Thoracic aorta (tissue), 2 donors: ENCODE measurements around the gene SIK2. TPM values are rescaled to one million over a fixed set of nuclear protein-coding genes. Genes with fewer than 3 reads are reported as not detected.

ENCODE experiments used
- ATAC-seq: fragments of 150-250 bp; one replicate; pipeline ENCODE4 v1.8.0; 2017; ENCODE audit warnings: low read depth; ENCODE audit not compliant: insufficient number of reproducible peaks, low FRiP score
- DNase-seq: peaks from one replicate; pipeline ENCODE4 v3.0.0-alpha.2; 2020; ENCODE audit warnings: low spot score
- H3K27ac ChIP-seq, 2 donors: fragments of 200-600 bp; sonication (generic); 1 replicate in 1 of 2; 2 replicates in 1 of 2; pipeline ENCODE4 v1.5.1; 2016; ENCODE audit warnings: mild to moderate bottlenecking in 2 of 2, moderate library complexity in 2 of 2
- H3K27me3 ChIP-seq: fragments of 200-600 bp; sonication (generic); replicated peaks from 2 replicates; pipeline ENCODE4 v1.6.0; 2016; ENCODE audit warnings: mild to moderate bottlenecking; ENCODE audit not compliant: insufficient read depth
- H3K36me3 ChIP-seq: fragments of 200-600 bp; sonication (generic); one replicate; pipeline ENCODE4 v1.5.1; 2016
- H3K4me1 ChIP-seq, 2 donors: fragments of 200-600 bp; sonication (generic); 1 replicate in 1 of 2; 2 replicates in 1 of 2; pipeline versions ENCODE4 v1.5.1 to v1.6.0; 2016; ENCODE audit warnings: low read depth in 2 of 2, mild to moderate bottlenecking in 1 of 2; ENCODE audit not compliant: control insufficient read depth in 1 of 2
- H3K4me3 ChIP-seq: fragments of 200-600 bp; sonication (generic); 2 replicates; pipeline ENCODE4 v1.5.1; 2016; ENCODE audit warnings: mild to moderate bottlenecking
- H3K9me3 ChIP-seq: fragments of 200-600 bp; sonication (generic); 2 replicates; pipeline ENCODE4 v1.5.1; 2016
- total RNA-seq, 2 donors: library from RNA; depleted of rRNA; stranded (reverse); fragments of >200 nt; gene quantifications; one replicate each; pipeline versions ENCODE4 v1.1.0 to v1.2.3, GENCODE V29; 2016
- TF ChIP-seq, protein P1 (sequence below): fragments of 200-600 bp; sonication (generic); IDR thresholded peaks from one replicate; pipeline ENCODE4 v1.5.1; 2019; ENCODE audit warnings: antibody characterized with exemption

Gene SIK2
- total RNA-seq, 2 donors from 2014 or later, result 9.9 to 15.0 TPM

DNA sequence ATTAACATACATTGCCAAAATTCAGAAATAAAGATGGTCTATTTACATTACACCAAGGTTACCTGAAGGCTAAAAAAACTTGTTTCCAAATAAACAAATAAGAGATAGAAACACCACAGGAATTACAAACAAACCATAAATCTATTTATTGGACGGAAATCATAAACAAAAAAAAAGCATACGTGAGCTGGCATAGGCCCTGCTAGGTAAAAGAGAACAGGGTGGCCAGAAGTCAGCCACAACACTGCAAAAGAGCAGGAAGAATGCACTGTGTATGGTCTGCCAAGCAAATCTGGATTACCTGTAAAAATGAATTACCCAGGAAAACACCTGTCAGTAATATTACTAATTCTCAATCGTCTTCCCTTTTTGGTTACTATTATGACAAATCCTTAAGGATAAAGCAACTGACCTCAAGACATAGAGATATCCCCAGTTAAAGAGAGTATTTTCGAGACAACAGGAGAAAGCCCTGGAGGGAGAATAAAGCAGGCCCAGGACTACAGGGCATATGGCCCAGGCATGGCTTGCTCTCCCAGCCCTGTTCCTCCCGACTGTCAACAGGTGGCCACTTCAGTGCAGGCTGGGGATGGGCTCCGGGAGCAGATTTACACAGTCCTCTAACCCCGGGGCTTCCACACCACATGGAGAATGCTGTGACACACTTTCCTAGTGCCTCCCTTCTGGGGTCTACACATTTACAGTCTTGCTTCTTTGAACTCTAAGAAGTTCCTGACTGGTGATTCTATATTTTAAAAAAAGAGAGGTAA, 146.0 kb downstream of the SIK2 start:
- H3K27ac ChIP-seq, result no peak overlapping the region
- no peaks in the 10 kb centered on the region for H3K9me3 ChIP-seq
- no peak for ATAC-seq
- H3K4me3 ChIP-seq, result no peak overlapping the region
- H3K36me3 ChIP-seq, result peaks cover 15% of the 10 kb centered on the region
- TF ChIP-seq, protein P1, sequence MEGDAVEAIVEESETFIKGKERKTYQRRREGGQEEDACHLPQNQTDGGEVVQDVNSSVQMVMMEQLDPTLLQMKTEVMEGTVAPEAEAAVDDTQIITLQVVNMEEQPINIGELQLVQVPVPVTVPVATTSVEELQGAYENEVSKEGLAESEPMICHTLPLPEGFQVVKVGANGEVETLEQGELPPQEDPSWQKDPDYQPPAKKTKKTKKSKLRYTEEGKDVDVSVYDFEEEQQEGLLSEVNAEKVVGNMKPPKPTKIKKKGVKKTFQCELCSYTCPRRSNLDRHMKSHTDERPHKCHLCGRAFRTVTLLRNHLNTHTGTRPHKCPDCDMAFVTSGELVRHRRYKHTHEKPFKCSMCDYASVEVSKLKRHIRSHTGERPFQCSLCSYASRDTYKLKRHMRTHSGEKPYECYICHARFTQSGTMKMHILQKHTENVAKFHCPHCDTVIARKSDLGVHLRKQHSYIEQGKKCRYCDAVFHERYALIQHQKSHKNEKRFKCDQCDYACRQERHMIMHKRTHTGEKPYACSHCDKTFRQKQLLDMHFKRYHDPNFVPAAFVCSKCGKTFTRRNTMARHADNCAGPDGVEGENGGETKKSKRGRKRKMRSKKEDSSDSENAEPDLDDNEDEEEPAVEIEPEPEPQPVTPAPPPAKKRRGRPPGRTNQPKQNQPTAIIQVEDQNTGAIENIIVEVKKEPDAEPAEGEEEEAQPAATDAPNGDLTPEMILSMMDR, result no peak
- H3K27me3 ChIP-seq, result no peaks in the 10 kb centered on the region
- H3K4me1 ChIP-seq, result peaks cover 7 to 25% of the 10 kb centered on the region in 2 donors
- DNase-seq, result no peak

GRCh38 chr11:111749646-111750045, 147.4 kb downstream of the SIK2 start:
- Histone ChIP-seq H3K4me3 (no peak overlapping the region), H3K36me3 (peaks cover 26% of the 10 kb centered on the region), H3K9me3 (no peaks in the 10 kb centered on the region), H3K4me1 (peaks cover 6 to 20% of the 10 kb centered on the region in 2 donors), H3K27ac (no peak overlapping the region), H3K27me3 (no peaks in the 10 kb centered on the region)
- TF ChIP-seq, protein P1, result no peak
- DNase-seq (no peak), ATAC-seq (no peak)

GRCh38 chr11:111756097-111756496, 153.8 kb downstream of the SIK2 start:
- DNase-seq (no peak), ATAC-seq (no peak)
- Histone ChIP-seq H3K4me1 (no peaks in the 10 kb centered on the region), H3K36me3 (peaks cover 53% of the 10 kb centered on the region), H3K27ac (no peak overlapping the region), H3K4me3 (no peak overlapping the region), H3K27me3 (no peaks in the 10 kb centered on the region), H3K9me3 (no peaks in the 10 kb centered on the region)
- TF ChIP-seq, protein P1, result no peak

DNA sequence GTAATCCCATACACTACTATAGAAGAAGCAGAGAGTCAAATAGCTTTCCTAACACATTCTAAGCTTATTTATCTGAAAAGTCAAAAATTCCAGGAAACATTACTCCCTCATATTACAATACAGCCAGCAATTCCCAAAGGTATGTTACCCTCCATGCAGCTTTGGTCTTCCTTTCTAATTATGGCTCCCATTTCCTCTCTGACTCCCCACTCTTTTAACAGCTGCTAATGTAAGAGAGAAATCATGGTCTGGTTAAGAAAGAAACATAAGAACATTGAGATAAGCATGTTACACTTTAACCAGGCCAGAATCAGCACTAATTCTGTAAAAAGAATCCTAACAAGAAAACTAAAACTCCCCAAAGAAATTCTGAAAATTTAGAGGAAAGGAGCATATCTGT, 157.1 kb downstream of the SIK2 start:
- H3K27ac ChIP-seq, result no peak overlapping the region
- ATAC-seq (no peak), DNase-seq (no peak)
- H3K36me3 ChIP-seq, result peaks cover 52% of the 10 kb centered on the region
- H3K27me3 ChIP-seq, result no peaks in the 10 kb centered on the region
- no peak overlapping the region for H3K4me3 ChIP-seq
- TF ChIP-seq, protein P1, result no peak
- H3K9me3 ChIP-seq, result no peaks in the 10 kb centered on the region
- H3K4me1 ChIP-seq, result peaks cover 6 to 11% of the 10 kb centered on the region in 2 donors

DNA sequence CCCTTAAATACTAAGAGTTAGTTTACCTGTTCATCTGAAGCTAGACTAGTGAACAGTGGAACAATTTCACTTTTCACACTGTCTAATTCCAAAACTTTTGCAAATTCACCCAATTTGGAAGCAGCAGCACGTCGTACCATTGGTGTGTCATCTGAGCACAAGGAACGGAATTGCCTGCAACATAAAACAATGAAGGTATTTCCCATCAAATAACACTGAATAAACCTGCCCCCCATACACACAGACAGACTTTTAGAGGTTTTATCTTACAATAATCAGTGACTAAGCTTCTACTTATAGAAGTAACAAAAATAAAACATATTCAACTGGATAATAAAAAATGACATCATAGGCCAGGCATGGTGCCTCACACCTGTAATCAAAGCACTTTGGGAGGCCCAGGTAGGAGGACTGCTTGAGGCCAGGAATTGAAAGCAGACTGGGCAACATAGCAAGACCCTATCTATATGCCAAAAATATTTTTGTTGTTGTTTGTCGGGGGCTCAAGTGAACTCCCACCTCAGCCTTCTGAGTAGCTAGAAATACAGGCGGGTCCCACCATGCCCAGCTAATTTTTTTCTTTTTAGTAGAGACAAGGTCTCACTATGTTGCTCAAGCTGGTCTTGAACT, 157.6 kb downstream of the SIK2 start:
- TF ChIP-seq, protein P1, result no peak
- DNase-seq (no peak), ATAC-seq (no peak)
- H3K27ac ChIP-seq, result no peak overlapping the region
- no peaks in the 10 kb centered on the region for H3K9me3 ChIP-seq
- H3K27me3 ChIP-seq, result no peaks in the 10 kb centered on the region
- H3K36me3 ChIP-seq, result peaks cover 52% of the 10 kb centered on the region
- peaks cover 11 to 16% of the 10 kb centered on the region in 2 donors for H3K4me1 ChIP-seq
- no peak overlapping the region for H3K4me3 ChIP-seq
